Stimulated activated CD8-positive, alpha-beta memory T cell treated with anti-CD3 and anti-CD28 coated beads, Interleukin-15, amount 100 ng/mL, for 48 hours (primary cell): ENCODE measurements around the gene NTN3.

Experiments
- DNase-seq, 2 donors: peaks; one replicate each; pipeline ENCODE4 v3.0.0-alpha.2; 2020; ENCODE audit warnings: low read depth in 2 of 2

NTN3 gene

GRCh38 chr16:2466667-2467527 lies 4.2 kb upstream of the NTN3 start:
- DNase-seq = no peak

- DNase-seq = no peak
These were observed 3.4 kb upstream of the NTN3 start for GRCh38 chr16:2467528-2468232.

DNA sequence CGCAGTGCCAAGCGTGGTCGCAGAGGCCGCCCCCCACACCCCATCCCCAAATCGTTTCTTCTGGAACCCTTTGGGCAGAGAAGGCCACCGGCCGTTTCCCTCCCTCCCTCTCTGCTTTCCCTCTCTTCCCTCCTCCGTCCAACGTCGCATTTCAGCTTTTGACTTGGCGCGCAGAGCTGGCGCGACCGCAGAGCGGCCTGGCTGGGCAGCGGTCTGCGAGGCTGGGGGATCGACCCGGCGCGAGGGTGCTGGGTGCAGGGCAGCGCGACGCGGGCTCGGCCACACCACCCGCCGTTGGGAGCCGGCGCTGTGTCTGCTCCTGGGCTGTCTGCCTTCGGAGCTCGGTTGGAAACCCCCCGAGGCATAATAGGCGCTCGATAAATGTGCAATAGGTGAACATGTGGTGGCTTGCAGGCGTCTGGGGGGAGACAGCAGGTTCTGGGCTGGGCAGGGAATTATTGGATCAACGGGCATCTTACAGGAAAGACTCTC lies 2.8 kb upstream of the NTN3 start:
- no peak for DNase-seq

DNA sequence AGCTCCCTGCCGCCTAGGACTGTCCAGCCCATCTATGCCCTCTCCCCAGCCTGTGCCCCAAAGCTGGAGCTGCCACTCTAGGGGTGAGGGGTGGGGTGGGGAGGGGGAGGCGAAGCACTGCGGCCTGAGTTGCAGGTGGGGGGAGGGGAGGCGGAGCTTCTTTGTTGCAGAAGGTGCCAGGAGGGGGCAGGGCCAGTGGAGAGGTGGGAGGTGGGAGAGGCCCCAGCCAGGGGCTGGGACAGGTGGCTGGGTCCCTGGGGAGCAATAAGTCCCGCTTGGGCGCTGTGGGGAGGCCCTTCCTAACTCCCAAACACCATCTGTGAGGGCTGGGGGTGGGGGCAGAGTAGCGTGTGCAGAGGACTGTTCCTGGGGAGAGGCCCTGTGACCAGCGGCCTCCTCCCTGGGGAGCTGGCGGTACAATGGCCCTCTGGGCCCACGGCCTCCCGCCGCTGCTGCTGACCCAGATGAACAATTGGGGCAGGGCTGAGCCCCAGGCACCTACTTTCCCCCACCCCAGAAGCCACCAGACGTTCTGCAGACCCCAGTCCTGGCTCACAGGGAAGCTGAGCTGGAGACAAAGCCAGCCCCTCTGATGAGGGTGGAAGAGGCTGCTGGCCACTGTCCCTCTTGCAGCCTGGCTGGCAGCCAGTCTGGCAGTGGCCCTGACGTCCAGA lies 2.2 kb upstream of the NTN3 start:
- DNase-seq = no peak

GRCh38 chr16:2469399-2470233 lies 1.5 kb upstream of the NTN3 start:
- DNase-seq = no peak

GRCh38 chr16:2470234-2470601 lies 879 bp upstream of the NTN3 start:
- DNase-seq = no peak

DNA sequence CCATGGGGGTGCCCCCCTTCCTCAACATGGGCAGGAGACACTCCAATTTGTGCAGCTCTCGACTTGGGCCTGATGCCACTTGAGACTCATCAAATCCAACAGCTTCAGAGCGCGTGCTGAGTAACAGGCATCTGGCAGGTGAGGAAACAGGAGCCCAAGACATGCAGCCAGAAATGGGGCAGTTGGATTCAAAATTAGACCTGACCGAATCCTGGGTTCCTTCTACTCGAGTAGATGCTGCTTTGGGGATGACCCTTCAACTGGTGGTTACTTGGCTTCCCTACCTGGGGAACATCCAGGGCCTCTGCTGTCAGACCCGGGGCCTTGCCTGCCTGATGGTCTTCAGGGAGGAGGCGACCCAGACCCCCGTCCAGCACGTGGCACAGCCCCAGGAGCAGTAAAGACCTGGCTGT lies 488 bp upstream of the NTN3 start:
- DNase-seq = no peak

GRCh38 chr16:2471653-2472487 lies 773 bp downstream of the NTN3 start:
- no peak for DNase-seq

- DNase-seq = no peak
These were observed 1.4 kb downstream of the NTN3 start for GRCh38 chr16:2472488-2472864.

DNA sequence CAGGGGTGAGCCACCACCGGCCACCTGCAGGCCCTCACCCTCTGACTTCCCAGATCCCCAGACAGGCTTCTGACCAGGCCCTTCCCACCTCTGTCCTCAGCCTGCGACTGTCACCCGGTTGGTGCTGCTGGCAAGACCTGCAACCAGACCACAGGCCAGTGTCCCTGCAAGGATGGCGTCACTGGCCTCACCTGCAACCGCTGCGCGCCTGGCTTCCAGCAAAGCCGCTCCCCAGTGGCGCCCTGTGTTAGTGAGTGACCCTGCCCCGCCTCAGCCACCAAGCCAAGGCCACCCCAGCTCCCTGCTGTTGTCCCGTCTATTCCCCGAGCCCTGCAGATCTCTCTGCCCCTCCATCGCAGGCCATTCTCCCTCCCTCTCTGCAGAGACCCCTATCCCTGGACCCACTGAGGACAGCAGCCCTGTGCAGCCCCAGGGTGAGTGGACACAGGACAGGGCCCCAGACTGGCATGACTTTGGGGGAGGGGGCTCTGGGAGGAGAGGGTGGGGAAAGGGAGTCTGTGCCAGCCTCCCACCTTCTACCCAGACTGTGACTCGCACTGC lies 1.9 kb downstream of the NTN3 start:
- no peak for DNase-seq

- no peak for DNase-seq
These were observed 2.4 kb downstream of the NTN3 start for GRCh38 chr16:2473446-2473926.

- DNase-seq = peak; percentile 41 to 51
These were observed 3.1 kb downstream of the NTN3 start for GRCh38 chr16:2473999-2474876.

- peak; percentile 86 for DNase-seq
These were observed 3.8 kb downstream of the NTN3 start, which contains the start of gene TBC1D24 for GRCh38 chr16:2474877-2475412. TBC1D24 (plus strand) TSS chr16:2475127; CDS start chr16:2496149, 21,022 bp downstream.

DNA sequence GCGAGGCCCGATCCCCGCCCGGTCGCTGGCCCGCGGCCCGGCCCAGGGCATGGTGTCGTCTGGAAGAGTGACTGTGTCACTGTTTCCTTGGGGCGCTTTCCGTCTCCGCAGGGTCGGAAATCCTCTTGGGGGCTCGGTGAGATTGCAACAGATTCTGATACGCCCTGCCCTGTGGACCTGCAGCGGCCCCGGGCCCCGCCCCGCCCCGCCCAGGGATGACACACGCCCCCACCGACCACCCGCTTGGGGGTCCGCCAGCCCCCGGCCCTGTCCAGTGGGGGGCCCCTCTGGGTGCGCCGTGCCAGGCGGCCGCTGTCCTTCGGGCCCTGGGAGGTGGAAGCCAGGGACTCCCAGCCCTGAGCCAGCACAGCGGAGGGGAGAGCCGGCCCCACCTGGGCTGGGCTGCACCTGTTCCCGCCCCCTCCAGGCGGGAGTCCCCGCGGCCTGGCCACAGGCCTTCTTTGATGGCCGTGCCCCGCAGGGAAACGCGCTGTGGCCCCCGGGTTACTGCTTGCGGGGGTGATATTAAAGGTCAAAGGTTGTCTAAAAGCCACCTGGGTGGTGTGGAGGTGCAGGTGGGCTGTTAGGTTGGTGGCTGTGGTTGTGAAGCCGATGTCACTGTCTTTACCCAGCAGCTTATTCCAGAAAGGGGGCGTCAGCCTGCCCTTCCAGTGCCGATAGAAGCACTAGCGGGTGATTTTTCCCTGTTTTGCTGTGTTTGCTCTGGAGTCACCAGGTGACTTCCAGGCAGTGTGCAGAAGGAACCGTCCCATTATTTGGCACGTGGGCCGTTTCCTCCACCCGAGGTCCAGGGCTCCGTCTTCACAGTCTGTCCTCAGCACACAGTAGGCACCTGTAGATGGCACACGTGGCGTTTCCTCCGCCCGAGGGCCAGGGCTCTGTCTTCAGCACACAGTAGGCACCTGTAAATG lies 4.6 kb downstream of the NTN3 start:
- DNase-seq = peak in 1 of 2 donors; percentile 26

- no peak for DNase-seq
These were observed 5.2 kb downstream of the NTN3 start for GRCh38 chr16:2476345-2476720.

GRCh38 chr16:2476741-2477140 lies 5.6 kb downstream of the NTN3 start:
- DNase-seq = no peak

- DNase-seq = no peak
These were observed 6.2 kb downstream of the NTN3 start for GRCh38 chr16:2477327-2477726.

- DNase-seq = no peak
These were observed 7.2 kb downstream of the NTN3 start for GRCh38 chr16:2478279-2478678.
